GM10266 (cell line): Measurements from ENCODE around the gene NXPE3.

ENCODE experiments used
- DNase-seq: peaks from one replicate; pipeline ENCODE4 v3.0.0; 2012; ENCODE audit errors: extremely low spot score
- TF ChIP-seq, protein P1 (sequence below): IDR thresholded peaks from 2 replicates; pipeline ENCODE4 v1.5.1; 2012; ENCODE audit warnings: mild to moderate bottlenecking, low read depth; ENCODE audit not compliant: control insufficient read depth, insufficient read depth; ENCODE audit errors: missing control alignments

NXPE3 gene

DNA sequence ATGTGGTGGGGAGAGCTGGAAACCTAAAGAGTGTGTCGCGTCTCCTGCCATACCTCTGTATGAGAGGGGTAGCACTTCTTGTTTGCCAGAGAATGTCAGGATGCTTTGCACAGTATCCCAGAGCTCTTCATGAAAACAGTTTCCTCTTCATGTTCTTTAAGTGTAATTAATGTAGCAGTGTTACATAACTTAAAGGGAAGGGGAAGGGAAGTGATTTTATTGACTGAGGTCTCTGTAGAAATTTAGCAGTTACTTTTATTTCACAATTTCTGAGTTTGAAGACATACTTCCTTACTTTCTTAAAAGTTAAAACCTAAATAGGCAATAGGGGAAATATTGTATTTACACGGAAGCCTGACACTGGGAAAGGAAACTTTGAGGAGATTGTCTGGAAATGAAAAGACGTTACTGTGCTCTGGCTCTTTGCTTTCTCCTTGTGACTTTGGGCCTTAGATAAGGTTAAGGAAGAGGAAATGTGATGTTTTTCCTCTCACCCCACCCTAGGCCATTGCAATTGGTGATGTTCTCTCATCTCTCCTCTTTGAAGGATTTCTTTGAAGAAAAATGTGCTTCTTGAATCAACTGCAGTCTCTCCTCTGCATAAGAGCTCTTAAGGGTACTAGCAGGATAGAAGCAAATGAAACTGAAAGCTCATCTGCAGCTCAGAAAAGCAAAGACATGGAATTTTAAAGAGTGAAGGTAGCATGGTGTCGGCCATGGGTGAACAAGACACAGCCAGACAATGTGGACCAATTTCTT is 6.0 kb downstream of the NXPE3 start:
- DNase-seq = no peak
- TF ChIP-seq, protein P1, sequence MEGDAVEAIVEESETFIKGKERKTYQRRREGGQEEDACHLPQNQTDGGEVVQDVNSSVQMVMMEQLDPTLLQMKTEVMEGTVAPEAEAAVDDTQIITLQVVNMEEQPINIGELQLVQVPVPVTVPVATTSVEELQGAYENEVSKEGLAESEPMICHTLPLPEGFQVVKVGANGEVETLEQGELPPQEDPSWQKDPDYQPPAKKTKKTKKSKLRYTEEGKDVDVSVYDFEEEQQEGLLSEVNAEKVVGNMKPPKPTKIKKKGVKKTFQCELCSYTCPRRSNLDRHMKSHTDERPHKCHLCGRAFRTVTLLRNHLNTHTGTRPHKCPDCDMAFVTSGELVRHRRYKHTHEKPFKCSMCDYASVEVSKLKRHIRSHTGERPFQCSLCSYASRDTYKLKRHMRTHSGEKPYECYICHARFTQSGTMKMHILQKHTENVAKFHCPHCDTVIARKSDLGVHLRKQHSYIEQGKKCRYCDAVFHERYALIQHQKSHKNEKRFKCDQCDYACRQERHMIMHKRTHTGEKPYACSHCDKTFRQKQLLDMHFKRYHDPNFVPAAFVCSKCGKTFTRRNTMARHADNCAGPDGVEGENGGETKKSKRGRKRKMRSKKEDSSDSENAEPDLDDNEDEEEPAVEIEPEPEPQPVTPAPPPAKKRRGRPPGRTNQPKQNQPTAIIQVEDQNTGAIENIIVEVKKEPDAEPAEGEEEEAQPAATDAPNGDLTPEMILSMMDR = no peak

DNA sequence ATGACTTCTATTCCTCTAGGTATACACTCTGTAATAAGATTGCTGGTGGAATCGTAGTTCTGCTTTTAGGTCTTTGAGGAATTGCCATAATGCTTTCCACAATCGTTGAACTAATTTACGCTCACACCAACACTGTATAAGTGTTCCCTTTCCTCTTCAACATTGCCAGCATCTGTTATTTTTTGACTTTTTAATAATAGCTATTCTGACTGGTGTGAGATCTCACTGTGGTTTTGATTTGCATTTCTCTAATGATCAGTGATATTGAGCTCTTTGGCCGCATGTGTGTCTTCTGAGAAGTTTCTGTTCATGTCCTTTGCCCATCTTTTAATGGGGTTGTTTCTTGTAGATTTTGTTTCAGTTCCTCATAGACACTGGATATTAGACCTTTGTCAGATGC is 12.8 kb downstream of the NXPE3 start:
- DNase-seq = peak; percentile 25
- TF ChIP-seq, protein P1 = no peak

GRCh38 chr3:101796077-101796680 is 17.2 kb downstream of the NXPE3 start:
- TF ChIP-seq, protein P1 = no peak
- no peak for DNase-seq

- DNase-seq = no peak
- TF ChIP-seq, protein P1 = no peak
Observed at GRCh38 chr3:101801174-101801573, 22.2 kb downstream of the NXPE3 start.

GRCh38 chr3:101802179-101802578 is 23.2 kb downstream of the NXPE3 start:
- TF ChIP-seq, protein P1 = no peak
- no peak for DNase-seq

DNA sequence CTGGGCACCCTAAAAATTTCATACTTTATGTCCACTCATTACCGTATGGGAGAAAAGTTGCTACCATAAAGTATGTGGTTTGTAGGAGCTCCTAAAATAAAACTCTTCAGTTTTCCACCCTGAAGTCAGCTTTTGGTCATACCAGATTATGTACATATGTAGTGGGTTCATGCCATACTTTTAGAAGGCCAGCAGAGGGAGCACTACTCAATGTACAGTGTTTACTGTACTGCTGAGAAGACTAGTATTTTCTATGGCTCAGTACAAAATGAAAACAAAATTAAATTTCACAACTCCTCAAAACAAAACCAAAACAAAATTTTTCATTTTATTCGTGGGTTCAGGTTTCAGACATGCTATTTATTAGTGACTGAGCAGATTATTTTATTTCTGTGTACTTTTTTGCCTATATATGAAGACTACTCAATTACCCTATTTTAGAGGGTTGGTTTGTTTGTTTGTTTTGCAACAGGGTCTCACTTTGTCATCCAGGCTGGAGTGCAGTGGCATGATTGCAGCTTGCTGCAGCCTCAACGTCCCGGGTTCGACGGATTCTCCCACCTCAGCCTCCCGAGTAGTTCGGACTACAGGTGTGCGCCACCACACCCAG is 24.3 kb downstream of the NXPE3 start:
- TF ChIP-seq, protein P1 = peak; percentile 86
- DNase-seq = peak; percentile 54

GRCh38 chr3:101803939-101804338 is 24.9 kb downstream of the NXPE3 start:
- TF ChIP-seq, protein P1 = no peak
- DNase-seq = no peak
